K562 (cell line): ENCODE data around the gene KCTD11. TPM values are rescaled to one million over a fixed set of nuclear protein-coding genes. Genes with fewer than 3 reads are reported as not detected.

Source experiments
- CTCFL ChIP-seq: IDR thresholded peaks from 2 replicates; pipeline ENCODE4 v1.6.1; 2011; ENCODE audit warnings: borderline replicate concordance, low read depth, mild to moderate bottlenecking, moderate library complexity, low read length; ENCODE audit not compliant: insufficient read depth, poor library complexity, severe bottlenecking
- HOXB6 ChIP-seq: fragments of 250-450 bp; sonication (Bioruptor Pico); IDR thresholded peaks from 2 replicates; pipeline ENCODE4 v1.5.1; 2022; ENCODE audit warnings: mild to moderate bottlenecking, borderline replicate concordance
- JUNB ChIP-seq: fragments of 450-650 bp; formaldehyde crosslinking; conservative IDR thresholded peaks from 2 replicates; pipeline ENCODE4 v1.4.0; 2020; ENCODE audit warnings: mild to moderate bottlenecking
- MLX ChIP-seq, 2 experiments: fragments of 450-650 bp in 1 of 2; sonication (generic) in 1 of 2; formaldehyde crosslinking; conservative IDR thresholded peaks; 2 replicates each; pipeline versions ENCODE4 v1.4.0 to v1.8.1; 2020 to 2022; ENCODE audit warnings: mild to moderate bottlenecking in 1 of 2, missing genetic modification reagents in 1 of 2
- NKRF ChIP-seq: fragments of 450-650 bp; IDR thresholded peaks from 2 replicates; pipeline ENCODE4 v1.6.1; 2016; ENCODE audit warnings: borderline replicate concordance
- PHF8 ChIP-seq: fragments of 200-600 bp; sonication (generic); IDR thresholded peaks from 2 replicates; pipeline ENCODE4 v1.6.1; 2012; ENCODE audit warnings: mixed run types, mild to moderate bottlenecking, inconsistent platforms, low read length, moderate library complexity, borderline replicate concordance
- POLR2G ChIP-seq: fragments of 200-400 bp; formaldehyde crosslinking; IDR thresholded peaks from 2 replicates; pipeline ENCODE4 v1.6.1; 2017; ENCODE audit warnings: low read depth, mild to moderate bottlenecking, antibody characterized with exemption, low read length, moderate library complexity
- RBBP5 ChIP-seq: fragments of 200-600 bp; sonication (generic); IDR thresholded peaks from 2 replicates; pipeline ENCODE4 v1.6.1; 2012; ENCODE audit warnings: borderline replicate concordance, mild to moderate bottlenecking, low read length, control low read depth, inconsistent platforms; ENCODE audit not compliant: insufficient read depth, poor library complexity, severe bottlenecking
- SMAD2 ChIP-seq: fragments of 150-350 bp; IDR thresholded peaks from 2 replicates; pipeline ENCODE4 v1.6.1; 2014; ENCODE audit warnings: low read depth, mild to moderate bottlenecking, low read length
- UBTF ChIP-seq, 2 experiments: IDR thresholded peaks; 2 replicates each; pipeline ENCODE4 v1.6.1; 2012; ENCODE audit warnings: improper control_type of control experiment in 2 of 2, low read depth in 2 of 2, low read length in 2 of 2, borderline replicate concordance in 1 of 2
- USF1 ChIP-seq: sonication (generic); formaldehyde crosslinking; IDR thresholded peaks from 2 replicates; pipeline ENCODE4 v1.9.0; 2022; ENCODE audit warnings: mild to moderate bottlenecking, missing genetic modification reagents
- ZNF274 ChIP-seq: IDR thresholded peaks from 2 replicates; pipeline ENCODE4 v1.6.1; 2011; ENCODE audit warnings: low read depth, mild to moderate bottlenecking, low read length, moderate library complexity, borderline replicate concordance
- ZNF785 ChIP-seq: fragments of 250-450 bp; sonication (Bioruptor Pico); IDR thresholded peaks from 2 replicates; pipeline ENCODE4 v1.4.0; 2020; ENCODE audit warnings: mild to moderate bottlenecking
- polyA plus RNA-seq, 8 experiments: library from polyadenylated mRNA; depleted of rRNA in 4 of 8; stranded (reverse) in 5 of 8; unstranded in 3 of 8; fragments of >200 nt; fragmentation: Nextera tagmentation in 2 of 8; fragmentation: Illumina TruSeq in 1 of 8; extraction: Ambion mirVana in 2 of 8; extraction: Trizol in 1 of 8; gene quantifications; 2 replicates each; pipeline versions ENCODE4 v1.2.1 to v1.2.3, GENCODE V29; 2011 to 2014; ENCODE audit warnings: inconsistent platforms in 1 of 8, missing spikeins in 1 of 8
- total RNA-seq, 7 experiments: library from RNA; depleted of rRNA in 6 of 7; stranded (reverse); fragments of >200 nt in 6 of 7; fragmentation: Illumina TruSeq in 2 of 7; extraction: Trizol in 2 of 7; gene quantifications; 2 replicates each; pipeline versions ENCODE4 v1.2.1 to v1.2.3, GENCODE V29; 2011 to 2021; ENCODE audit warnings: low replicate concordance in 1 of 7

Gene KCTD11
- total and polyA plus RNA-seq, 9 of the 15 experiments (the other 6 are each of a cell fraction or from before 2014, with no cell fraction given) = 0.01 to 3.2 (median 2.5) TPM; not detected in 1

GRCh38 chr17:7328840-7329373 is 23.1 kb upstream of the KCTD11 start, which contains the start of gene NEURL4 (continued):
- 0 out of 2 replicates have a peak, but pooled peaks have one; percentile 45 for TF ChIP-seq NKRF
- no peak for TF ChIP-seq CTCFL
- TF ChIP-seq ZNF785 = no peak
- TF ChIP-seq USF1 = no peak
- TF ChIP-seq HOXB6 = no peak
- no peak for TF ChIP-seq JUNB (CRISPR knock-in tag)
- peak; percentile 0 for TF ChIP-seq RBBP5
- no peak for TF ChIP-seq ZNF274
- TF ChIP-seq MLX (CRISPR knock-in tag; conservative IDR thresholded peaks at IDR 0.05) = no peak
- TF ChIP-seq PHF8 = no peak
- 0 out of 4 replicates have a peak, but pooled peaks of 1 of the 2 experiments have one; percentile 46 for TF ChIP-seq UBTF (IDR thresholded peaks at IDR 0.05; ENCODE audit: borderline replicate concordance in 1 of 2, low read depth in 2 of 2, low read length in 2 of 2)
- peak; percentile 65; the same call in 1 of the 2 replicates for TF ChIP-seq POLR2G
- no peak for TF ChIP-seq SMAD2
